HepG2 (cell line): ENCODE results near the gene TMEFF1.

Source experiments
- EP300 ChIP-seq, 3 experiments: sonication (generic) in 1 of 3; formaldehyde crosslinking in 1 of 3; IDR thresholded peaks; 2 replicates each; pipeline versions ENCODE4 v1.5.1 to v1.6.1; 2011 to 2020; ENCODE audit warnings: low read depth in 2 of 3, low read length in 2 of 3, borderline replicate concordance in 1 of 3, improper control_type of control experiment in 1 of 3, mild to moderate bottlenecking in 1 of 3, missing genetic modification reagents in 1 of 3, moderate library complexity in 1 of 3
- GTF2F1 ChIP-seq: fragments of 150-350 bp; IDR thresholded peaks from 2 replicates; pipeline ENCODE4 v1.6.1; 2014; ENCODE audit warnings: low read length
- HIVEP1 ChIP-seq: sonication (generic); formaldehyde crosslinking; IDR thresholded peaks from 2 replicates; pipeline ENCODE4 v1.4.0; 2020; ENCODE audit warnings: mild to moderate bottlenecking, missing genetic modification reagents
- HNRNPK ChIP-seq: fragments of 200-400 bp; formaldehyde crosslinking; IDR thresholded peaks from 2 replicates; pipeline ENCODE4 v1.6.1; 2018; ENCODE audit warnings: low read length, low read depth, moderate library complexity, mild to moderate bottlenecking; ENCODE audit not compliant: poor library complexity, severe bottlenecking
- SETDB1 ChIP-seq: sonication (generic); formaldehyde crosslinking; IDR thresholded peaks from 2 replicates; pipeline ENCODE4 v1.5.1; 2020; ENCODE audit warnings: missing genetic modification reagents, mild to moderate bottlenecking, borderline replicate concordance
- ZNF18 ChIP-seq: sonication (generic); formaldehyde crosslinking; IDR thresholded peaks from 2 replicates; pipeline ENCODE4 v1.8.0; 2022; ENCODE audit warnings: mild to moderate bottlenecking, missing genetic modification reagents; ENCODE audit not compliant: insufficient replicate concordance
- ZNF296 ChIP-seq: sonication (generic); formaldehyde crosslinking; conservative IDR thresholded peaks from 2 replicates; pipeline ENCODE4 v1.5.0; 2020; ENCODE audit warnings: mild to moderate bottlenecking, missing genetic modification reagents
- ZNF350 ChIP-seq: sonication (generic); formaldehyde crosslinking; IDR thresholded peaks from 2 replicates; pipeline ENCODE4 v1.4.0; 2020; ENCODE audit warnings: mild to moderate bottlenecking, low read depth, missing genetic modification reagents, borderline replicate concordance
- ZNF512 ChIP-seq: sonication (generic); formaldehyde crosslinking; IDR thresholded peaks from 2 replicates; pipeline ENCODE4 v1.4.0; 2020; ENCODE audit warnings: mild to moderate bottlenecking, missing genetic modification reagents
- ZNF597 ChIP-seq: sonication (generic); formaldehyde crosslinking; IDR thresholded peaks from 2 replicates; pipeline ENCODE4 v1.5.0; 2020; ENCODE audit warnings: missing genetic modification reagents

- TF ChIP-seq HNRNPK (no peak), EP300 (IDR thresholded peaks at IDR 0.05; ENCODE audit: low read depth in 2 of 2, low read length in 2 of 2) (no peak), EP300 (CRISPR knock-in tag; IDR thresholded peaks at IDR 0.05; ENCODE audit: borderline replicate concordance) (no peak), SETDB1 (CRISPR knock-in tag) (no peak), GTF2F1 (no peak), ZNF512 (CRISPR knock-in tag) (no peak), HIVEP1 (no peak), ZNF350 (CRISPR knock-in tag) (no peak), ZNF296 (CRISPR knock-in tag) (no peak), ZNF597 (CRISPR knock-in tag) (no peak), ZNF18 (CRISPR knock-in tag) (no peak)
Measured at GRCh38 chr9:100479820-100480219, 6.9 kb downstream of the TMEFF1 start.
